Gastroesophageal sphincter (tissue), 4 donors: Measurements from ENCODE around the gene TM6SF1. TPM values are rescaled to one million over a fixed set of nuclear protein-coding genes. Genes with fewer than 3 reads are reported as not detected.
"Not testable (repeated sequence)": the region's sequence is repeated elsewhere in the genome, so short reads cannot be mapped to it uniquely, and the experiment has no call there.

Experiments
- ATAC-seq: fragments of 150-250 bp; one replicate; pipeline ENCODE4 v1.9.1; 2016; ENCODE audit warnings: mild to moderate bottlenecking, moderate library complexity
- H3K27ac ChIP-seq, 4 donors: fragments of 200-600 bp; sonication (generic) in 3 of 4; 1 replicate in 3 of 4; 2 replicates in 1 of 4; pipeline ENCODE4 v1.5.1; 2016 to 2019
- H3K27me3 ChIP-seq: fragments of 200-600 bp; sonication (generic); one replicate; pipeline ENCODE4 v1.5.1; 2019
- H3K36me3 ChIP-seq, 2 donors: fragments of 200-600 bp; sonication (generic); one replicate each; pipeline ENCODE4 v1.5.1; 2019; ENCODE audit warnings: control low read depth in 1 of 2
- H3K4me1 ChIP-seq, 3 donors: fragments of 200-600 bp; sonication (generic); 1 replicate in 2 of 3; 2 replicates in 1 of 3; pipeline ENCODE4 v1.5.1; 2016 to 2019; ENCODE audit warnings: control low read depth in 2 of 3
- H3K4me3 ChIP-seq, 2 donors: fragments of 200-600 bp; sonication (generic); one replicate each; pipeline ENCODE4 v1.5.1; 2019; ENCODE audit warnings: mild to moderate bottlenecking in 1 of 2, moderate library complexity in 1 of 2
- H3K9me3 ChIP-seq, 3 donors: fragments of 200-600 bp; sonication (generic); one replicate each; pipeline ENCODE4 v1.5.1; 2017 to 2019; ENCODE audit warnings: control low read depth in 2 of 3
- CTCF ChIP-seq, 4 experiments: fragments of 200-600 bp in 2 of 4; fragments of 450-650 bp in 2 of 4; sonication (generic) in 1 of 4; IDR thresholded peaks; one replicate each; pipeline ENCODE4 v1.5.1; 2017 to 2019; ENCODE audit warnings: antibody characterized with exemption in 4 of 4, mild to moderate bottlenecking in 2 of 4, moderate library complexity in 2 of 4
- EP300 ChIP-seq: sonication (generic); formaldehyde crosslinking; IDR thresholded peaks from one replicate; pipeline ENCODE4 v1.6.1; 2017; ENCODE audit warnings: antibody characterized with exemption, mild to moderate bottlenecking
- POLR2A ChIP-seq, 2 donors: fragments of 450-650 bp; IDR thresholded peaks; one replicate each; pipeline ENCODE4 v1.6.1; 2017; ENCODE audit warnings: antibody characterized with exemption in 2 of 2, mild to moderate bottlenecking in 2 of 2, moderate library complexity in 1 of 2
- POLR2AphosphoS5 ChIP-seq: sonication (generic); formaldehyde crosslinking; IDR thresholded peaks from one replicate; pipeline ENCODE4 v1.6.1; 2017; ENCODE audit warnings: antibody characterized with exemption
- WGBS, 2 donors: methylation state at CpG; one replicate each; pipeline ENCODE4 v1.1.5; 2018; ENCODE audit warnings: low coverage in 1 of 2; 5-methylcytosine and 5-hydroxymethylcytosine counted together
- total RNA-seq, 4 donors: library from RNA; depleted of rRNA; stranded (reverse); fragments of >200 nt; gene quantifications; one replicate each; pipeline ENCODE4 v1.1.0, GENCODE V29; 2016

Gene TM6SF1
- total RNA-seq, 4 donors from 2014 or later = 2.3 to 8.1 (median 5.2) TPM

DNA sequence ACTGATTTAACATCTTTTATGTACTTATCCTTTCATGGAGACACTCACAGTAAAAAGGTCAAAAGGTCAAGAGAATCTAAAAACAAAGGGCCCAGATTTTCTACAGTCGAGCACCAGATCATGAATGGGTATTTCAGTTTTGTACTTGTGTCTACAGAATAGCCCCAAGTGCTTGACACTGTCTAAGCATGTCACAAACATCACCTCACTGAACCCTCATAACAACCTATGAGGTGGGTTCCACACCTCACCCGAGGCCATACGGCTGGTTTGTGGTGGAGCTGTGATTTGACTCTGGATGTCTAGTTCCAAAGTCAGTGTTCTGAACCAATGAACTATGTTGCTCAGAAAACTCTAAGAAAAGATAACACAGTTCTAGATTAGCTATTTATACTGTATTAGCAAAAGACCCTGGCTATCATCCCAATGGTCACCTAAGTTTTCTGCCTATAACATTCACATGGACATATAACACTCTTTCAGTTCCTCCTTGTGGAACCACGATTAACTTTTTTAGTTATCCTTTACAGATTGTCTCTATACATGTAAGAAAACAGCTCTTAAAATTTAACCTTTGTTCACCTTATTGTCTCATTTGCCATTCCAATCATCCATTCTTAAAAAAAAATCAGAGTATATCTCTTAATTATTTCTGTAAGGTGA is 25.5 kb downstream of the TM6SF1 start:
- no peaks in the 10 kb centered on the region for H3K4me1 ChIP-seq
- H3K9me3 ChIP-seq = no peaks in the 10 kb centered on the region
- TF ChIP-seq CTCF (IDR thresholded peaks at IDR 0.05) (no peak), EP300 (no peak), POLR2A (IDR thresholded peaks at IDR 0.05) (no peak), POLR2AphosphoS5 (no peak)
- no peak overlapping the region for H3K27ac ChIP-seq
- H3K27me3 ChIP-seq = no peaks in the 10 kb centered on the region
- WGBS, 2 donors = 87 to 89% methylated on average over 4 of the region's 4 CpGs
- H3K4me3 ChIP-seq = no peak overlapping the region
- no peak for ATAC-seq
- H3K36me3 ChIP-seq = peaks cover 0 to 66% of the 10 kb centered on the region in 2 donors

GRCh38 chr15:83142151-83142550 is 34.7 kb downstream of the TM6SF1 start:
- not testable (repeated sequence) for H3K27ac ChIP-seq, H3K9me3 ChIP-seq, H3K27me3 ChIP-seq, H3K4me3 ChIP-seq, H3K4me1 ChIP-seq, ATAC-seq
- peaks cover 0 to 80% of the 10 kb centered on the region in 2 donors for H3K36me3 ChIP-seq
- 100% methylated on average over 3 of the region's 3 CpGs for WGBS, 2 donors

GRCh38 chr15:83144771-83145170 is 37.3 kb downstream of the TM6SF1 start:
- TF ChIP-seq POLR2A (IDR thresholded peaks at IDR 0.05) (no peak), CTCF (IDR thresholded peaks at IDR 0.05) (no peak), POLR2AphosphoS5 (no peak), EP300 (no peak)
- no peak for ATAC-seq
- H3K36me3 ChIP-seq = peaks cover 0 to 87% of the 10 kb centered on the region in 2 donors
- no peak overlapping the region for H3K4me3 ChIP-seq
- H3K27ac ChIP-seq = no peak overlapping the region
- 84 to 87% methylated on average over 3 of the region's 3 CpGs for WGBS, 2 donors
- no peaks in the 10 kb centered on the region for H3K27me3 ChIP-seq
- no peaks in the 10 kb centered on the region for H3K9me3 ChIP-seq
- H3K4me1 ChIP-seq = no peaks in the 10 kb centered on the region

DNA sequence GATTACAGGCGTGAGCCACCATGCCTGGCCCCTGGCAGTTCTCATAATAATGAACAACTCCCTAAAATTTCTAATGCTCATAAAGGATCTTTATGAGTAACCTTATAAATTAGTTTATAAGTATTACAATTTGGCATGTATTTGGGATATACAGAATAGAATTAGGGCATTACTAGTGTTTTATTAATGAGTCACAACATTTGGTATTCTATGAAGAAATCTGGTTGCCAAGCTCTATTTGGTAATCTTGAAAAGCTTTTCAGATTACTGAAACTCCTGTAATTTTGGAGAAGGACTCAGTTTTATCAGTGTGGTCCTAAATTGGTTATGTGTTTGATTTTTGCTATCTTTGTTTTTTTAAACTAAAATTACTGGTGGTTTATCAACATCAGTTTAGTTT is 45.8 kb downstream of the TM6SF1 start:
- 91 to 100% methylated on average over 1 of the region's 1 CpG for WGBS, 2 donors
- no peak for ATAC-seq
- H3K4me3 ChIP-seq = no peak overlapping the region
- no peak overlapping the region for H3K27ac ChIP-seq
- peaks cover 10 to 68% of the 10 kb centered on the region in 2 donors for H3K36me3 ChIP-seq
- no peaks in the 10 kb centered on the region for H3K27me3 ChIP-seq
- H3K9me3 ChIP-seq = no peaks in the 10 kb centered on the region
- no peaks in the 10 kb centered on the region for H3K4me1 ChIP-seq
- TF ChIP-seq POLR2A (IDR thresholded peaks at IDR 0.05) (no peak), EP300 (no peak), POLR2AphosphoS5 (no peak), CTCF (IDR thresholded peaks at IDR 0.05) (no peak)

DNA sequence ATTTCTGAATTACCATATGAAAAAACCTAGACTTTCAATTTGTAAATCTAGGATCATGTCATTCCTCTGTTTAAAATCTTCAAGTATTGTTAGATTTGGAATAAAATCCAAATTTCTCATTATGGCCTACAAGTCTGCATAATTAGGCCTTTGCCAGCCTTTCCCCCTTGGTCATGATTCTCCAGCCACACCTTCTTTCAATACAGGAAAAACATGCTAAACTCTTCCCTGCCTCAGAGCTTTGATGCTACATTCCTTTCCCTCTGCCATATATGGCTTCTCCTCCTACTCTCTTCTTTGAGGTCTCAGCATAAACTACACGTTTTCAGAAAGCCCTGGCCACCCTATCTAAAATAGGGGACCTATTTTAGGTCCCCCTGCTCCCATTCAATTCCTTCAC is 48.5 kb downstream of the TM6SF1 start:
- Histone ChIP-seq H3K27ac (no peak overlapping the region), H3K4me3 (no peak overlapping the region), H3K4me1 (no peaks in the 10 kb centered on the region), H3K9me3 (no peaks in the 10 kb centered on the region), H3K27me3 (no peaks in the 10 kb centered on the region), H3K36me3 (peaks cover 4 to 41% of the 10 kb centered on the region in 2 donors)
- TF ChIP-seq POLR2AphosphoS5 = no peak
- TF ChIP-seq POLR2A (IDR thresholded peaks at IDR 0.05) = no peak
- TF ChIP-seq EP300 = no peak
- TF ChIP-seq CTCF (IDR thresholded peaks at IDR 0.05) = no peak
- ATAC-seq = no peak
- 27 to 50% methylated on average over 1 of the region's 1 CpG for WGBS, 2 donors
